PC-9 (cell line): ENCODE data around the gene CADPS2.

ENCODE experiments used
- CTCF ChIP-seq: fragments of 200-600 bp; sonication (generic); conservative IDR thresholded peaks from 2 replicates; pipeline ENCODE4 v1.6.1; 2017; ENCODE audit warnings: mixed run types, antibody characterized with exemption, mild to moderate bottlenecking, moderate library complexity
- EZH2 ChIP-seq: fragments of 200-600 bp; sonication (generic); IDR thresholded peaks from 2 replicates; pipeline ENCODE4 v1.8.0; 2017; ENCODE audit warnings: antibody characterized with exemption, low read depth

GRCh38 chr7:122692769-122693309 lies 193.4 kb downstream of the CADPS2 start:
- TF ChIP-seq EZH2 (no peak), CTCF (no peak)
